ENCODE measurements around the gene MSX1.

- TF ChIP-seq CTCF (conservative IDR thresholded peaks at IDR 0.05 in 1 of 2, IDR thresholded peaks at IDR 0.05 in 1 of 2; ENCODE audit: extremely low read depth in 1 of 2, insufficient read depth in 1 of 2, low read depth in 1 of 2, low read length in 2 of 2) (no peak), EZH2 (IDR thresholded peaks at IDR 0.05; ENCODE audit: borderline replicate concordance, low read length) (no peak)
Observed at GRCh38 chr4:4812145-4812794, 47.2 kb upstream of the MSX1 start.
